ENCODE measurements around the gene CYP21A2.

Gene CYP21A2

GRCh38 chr6:32070814-32071543, 32.8 kb downstream of the CYP21A2 start:
- Histone ChIP-seq H3K23ac (ENCODE audit: low read depth, low read length, poor library complexity) (no peak overlapping the region), H3K9ac (ENCODE audit: low read depth, low read length, poor library complexity) (no peak overlapping the region), H3K9me3 (replicated peaks in 1 of 2; ENCODE audit: control insufficient read depth in 2 of 2, insufficient read depth in 1 of 2, low read depth in 1 of 2, low read length in 2 of 2) (no peaks in the 10 kb centered on the region), H3K4me1 (ENCODE audit: control insufficient read depth in 2 of 2, insufficient read depth in 1 of 2, low read depth in 1 of 2, low read length in 2 of 2) (peaks cover 0 to 13% of the 10 kb centered on the region in 2 donors), H2BK120ac (ENCODE audit: low read depth, low read length) (no peak overlapping the region), H4K8ac (ENCODE audit: low read depth, low read length) (peak overlapping the region; percentile 76), H3K27me3 (ENCODE audit: control insufficient read depth in 3 of 3, insufficient read depth in 3 of 3, low read depth in 1 of 3, low read length in 3 of 3) (peaks cover 0 to 26% (median 0%) of the 10 kb centered on the region in 3 experiments), H3K4ac (ENCODE audit: low read length) (no peak overlapping the region), H3K79me1 (ENCODE audit: low read depth, low read length) (peaks cover 2% of the 10 kb centered on the region), H2AFZ (ENCODE audit: low read length) (peak overlapping the region; percentile 53), H2BK15ac (ENCODE audit: low read length) (no peak overlapping the region), H3K4me3 (ENCODE audit: low read length in 2 of 2) (no peak overlapping the region), H2AK5ac (ENCODE audit: low read depth, low read length) (peak overlapping the region; percentile 5), H3K36me3 (replicated peaks in 1 of 2; ENCODE audit: control insufficient read depth in 2 of 2, insufficient read depth in 2 of 2, low read length in 2 of 2) (peaks cover 0 to 2% of the 10 kb centered on the region in 2 donors), H4K91ac (ENCODE audit: low read depth, low read length, poor library complexity) (no peak overlapping the region), H3K4me2 (ENCODE audit: insufficient read depth, low read length, poor library complexity, severe bottlenecking) (no peak overlapping the region), H3K14ac (ENCODE audit: low read length) (no peak overlapping the region), H2BK5ac (ENCODE audit: low read length) (no peak overlapping the region), H3K18ac (ENCODE audit: low read length) (peak overlapping the region; percentile 48), H3K27ac (replicated peaks; ENCODE audit: low read length) (no peak overlapping the region), H2BK12ac (ENCODE audit: low read length) (no peak overlapping the region)
- no CpG with 5 or more reads among the region's 16 CpGs for WGBS, 2 donors (ENCODE audit: extremely low coverage in 2 of 2, insufficient read length in 2 of 2, insufficient replicate concordance in 1 of 2)
- no peak for DNase-seq (ENCODE audit: low spot score)

DNA sequence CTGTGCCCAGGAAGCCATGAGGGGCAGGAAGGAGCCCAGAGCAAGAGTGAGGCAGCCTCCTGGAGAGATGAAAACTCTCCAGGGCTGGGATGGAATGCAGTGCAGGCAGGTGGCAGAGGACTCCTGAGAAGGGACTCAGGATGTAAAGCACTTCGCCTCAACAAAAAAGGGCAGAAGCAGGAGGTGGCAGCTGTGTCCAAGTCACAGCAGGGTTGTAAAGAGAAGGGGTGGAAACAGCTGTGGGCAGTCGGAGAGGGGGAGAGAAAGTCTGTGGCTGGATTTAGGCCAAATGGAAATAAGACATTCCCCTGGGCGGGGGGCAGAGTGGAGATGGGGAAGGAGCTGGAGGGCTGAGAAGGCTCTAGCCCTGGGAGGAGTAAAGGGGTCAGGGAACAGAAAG, 34.9 kb downstream of the CYP21A2 start:
- H2BK120ac ChIP-seq (ENCODE audit: low read depth, low read length), result peak overlapping the region; percentile 64
- no peak overlapping the region for H3K9ac ChIP-seq (ENCODE audit: low read depth, low read length, poor library complexity)
- no CpG with 5 or more reads among the region's 3 CpGs for WGBS, 2 donors (ENCODE audit: extremely low coverage in 2 of 2, insufficient read length in 2 of 2, insufficient replicate concordance in 1 of 2)

GRCh38 chr6:32073613-32074012, 35.4 kb downstream of the CYP21A2 start:
- WGBS, 2 donors (ENCODE audit: extremely low coverage in 2 of 2, insufficient read length in 2 of 2, insufficient replicate concordance in 1 of 2), result no CpG with 5 or more reads among the region's 10 CpGs
- H3K14ac ChIP-seq (ENCODE audit: low read length), result peak overlapping the region; percentile 58
- H3K27me3 ChIP-seq (ENCODE audit: control insufficient read depth in 3 of 3, insufficient read depth in 3 of 3, low read depth in 1 of 3, low read length in 3 of 3), result peaks cover 0 to 22% (median 0%) of the 10 kb centered on the region in 3 experiments
- DNase-seq (ENCODE audit: low spot score), result no peak
- H3K23ac ChIP-seq (ENCODE audit: low read depth, low read length, poor library complexity), result peak overlapping the region; percentile 10
- no peak overlapping the region for H3K4ac ChIP-seq (ENCODE audit: low read length)
- peaks cover 0 to 16% of the 10 kb centered on the region in 2 donors for H3K4me1 ChIP-seq (ENCODE audit: control insufficient read depth in 2 of 2, insufficient read depth in 1 of 2, low read depth in 1 of 2, low read length in 2 of 2)
- no peak overlapping the region for H2BK5ac ChIP-seq (ENCODE audit: low read length)
- peaks cover 0 to 2% of the 10 kb centered on the region in 2 donors for H3K36me3 ChIP-seq (replicated peaks in 1 of 2; ENCODE audit: control insufficient read depth in 2 of 2, insufficient read depth in 2 of 2, low read length in 2 of 2)
- H2BK120ac ChIP-seq (ENCODE audit: low read depth, low read length), result peak overlapping the region; percentile 64
- H3K18ac ChIP-seq (ENCODE audit: low read length), result no peak overlapping the region
- no peak overlapping the region for H4K8ac ChIP-seq (ENCODE audit: low read depth, low read length)
- H3K9me3 ChIP-seq (replicated peaks in 1 of 2; ENCODE audit: control insufficient read depth in 2 of 2, insufficient read depth in 1 of 2, low read depth in 1 of 2, low read length in 2 of 2), result no peaks in the 10 kb centered on the region
- no peak overlapping the region for H3K4me3 ChIP-seq (ENCODE audit: low read length in 2 of 2)
- no peak overlapping the region for H3K27ac ChIP-seq (replicated peaks; ENCODE audit: low read length)
- peaks cover 2% of the 10 kb centered on the region for H3K79me1 ChIP-seq (ENCODE audit: low read depth, low read length)
- no peak overlapping the region for H2AFZ ChIP-seq (ENCODE audit: low read length)
- H3K9ac ChIP-seq (ENCODE audit: low read depth, low read length, poor library complexity), result peak overlapping the region; percentile 12
- H2BK15ac ChIP-seq (ENCODE audit: low read length), result peak overlapping the region; percentile 75
- H2BK12ac ChIP-seq (ENCODE audit: low read length), result no peak overlapping the region
- no peak overlapping the region for H2AK5ac ChIP-seq (ENCODE audit: low read depth, low read length)
- H3K4me2 ChIP-seq (ENCODE audit: insufficient read depth, low read length, poor library complexity, severe bottlenecking), result no peak overlapping the region
- no peak overlapping the region for H4K91ac ChIP-seq (ENCODE audit: low read depth, low read length, poor library complexity)

More for the DNA sequence above, 34.9 kb downstream of the CYP21A2 start:
- peaks cover 0 to 25% (median 0%) of the 10 kb centered on the region in 3 experiments for H3K27me3 ChIP-seq (ENCODE audit: control insufficient read depth in 3 of 3, insufficient read depth in 3 of 3, low read depth in 1 of 3, low read length in 3 of 3)
- no peaks in the 10 kb centered on the region for H3K9me3 ChIP-seq (replicated peaks in 1 of 2; ENCODE audit: control insufficient read depth in 2 of 2, insufficient read depth in 1 of 2, low read depth in 1 of 2, low read length in 2 of 2)
- no peak overlapping the region for H3K18ac ChIP-seq (ENCODE audit: low read length)
- H3K4me2 ChIP-seq (ENCODE audit: insufficient read depth, low read length, poor library complexity, severe bottlenecking), result no peak overlapping the region
- no peak overlapping the region for H2BK12ac ChIP-seq (ENCODE audit: low read length)
- no peak overlapping the region for H3K4me3 ChIP-seq (ENCODE audit: low read length in 2 of 2)
- H2AK5ac ChIP-seq (ENCODE audit: low read depth, low read length), result no peak overlapping the region
- H3K14ac ChIP-seq (ENCODE audit: low read length), result no peak overlapping the region
- peaks cover 0 to 16% of the 10 kb centered on the region in 2 donors for H3K4me1 ChIP-seq (ENCODE audit: control insufficient read depth in 2 of 2, insufficient read depth in 1 of 2, low read depth in 1 of 2, low read length in 2 of 2)
- no peak overlapping the region for H3K4ac ChIP-seq (ENCODE audit: low read length)
- no peak overlapping the region for H4K8ac ChIP-seq (ENCODE audit: low read depth, low read length)
- no peak overlapping the region for H2AFZ ChIP-seq (ENCODE audit: low read length)
- H4K91ac ChIP-seq (ENCODE audit: low read depth, low read length, poor library complexity), result no peak overlapping the region
- no peak overlapping the region for H3K27ac ChIP-seq (replicated peaks; ENCODE audit: low read length)
- peaks cover 0 to 2% of the 10 kb centered on the region in 2 donors for H3K36me3 ChIP-seq (replicated peaks in 1 of 2; ENCODE audit: control insufficient read depth in 2 of 2, insufficient read depth in 2 of 2, low read length in 2 of 2)
- no peak overlapping the region for H2BK5ac ChIP-seq (ENCODE audit: low read length)
- H3K79me1 ChIP-seq (ENCODE audit: low read depth, low read length), result peaks cover 2% of the 10 kb centered on the region
- H3K23ac ChIP-seq (ENCODE audit: low read depth, low read length, poor library complexity), result no peak overlapping the region
- no peak for DNase-seq (ENCODE audit: low spot score)
- H2BK15ac ChIP-seq (ENCODE audit: low read length), result no peak overlapping the region

GRCh38 chr6:32074996-32075532, 36.8 kb downstream of the CYP21A2 start:
- Histone ChIP-seq H3K79me1 (ENCODE audit: low read depth, low read length) (no peaks in the 10 kb centered on the region), H2AFZ (ENCODE audit: low read length) (no peak overlapping the region), H2BK15ac (ENCODE audit: low read length) (no peak overlapping the region), H3K4me1 (ENCODE audit: control insufficient read depth in 2 of 2, insufficient read depth in 1 of 2, low read depth in 1 of 2, low read length in 2 of 2) (peaks cover 0 to 19% of the 10 kb centered on the region in 2 donors), H3K27me3 (ENCODE audit: control insufficient read depth in 3 of 3, insufficient read depth in 3 of 3, low read depth in 1 of 3, low read length in 3 of 3) (peaks cover 0 to 17% (median 0%) of the 10 kb centered on the region in 3 experiments), H2BK120ac (ENCODE audit: low read depth, low read length) (no peak overlapping the region), H3K18ac (ENCODE audit: low read length) (peak overlapping the region; percentile 5), H3K4ac (ENCODE audit: low read length) (no peak overlapping the region), H3K9me3 (replicated peaks in 1 of 2; ENCODE audit: control insufficient read depth in 2 of 2, insufficient read depth in 1 of 2, low read depth in 1 of 2, low read length in 2 of 2) (no peaks in the 10 kb centered on the region), H2BK5ac (ENCODE audit: low read length) (no peak overlapping the region), H3K4me3 (ENCODE audit: low read length in 2 of 2) (no peak overlapping the region), H3K9ac (ENCODE audit: low read depth, low read length, poor library complexity) (no peak overlapping the region), H4K8ac (ENCODE audit: low read depth, low read length) (no peak overlapping the region), H4K91ac (ENCODE audit: low read depth, low read length, poor library complexity) (no peak overlapping the region), H3K36me3 (replicated peaks in 1 of 2; ENCODE audit: control insufficient read depth in 2 of 2, insufficient read depth in 2 of 2, low read length in 2 of 2) (peaks cover 0 to 2% of the 10 kb centered on the region in 2 donors), H3K23ac (ENCODE audit: low read depth, low read length, poor library complexity) (no peak overlapping the region), H2AK5ac (ENCODE audit: low read depth, low read length) (no peak overlapping the region), H3K4me2 (ENCODE audit: insufficient read depth, low read length, poor library complexity, severe bottlenecking) (no peak overlapping the region), H2BK12ac (ENCODE audit: low read length) (no peak overlapping the region), H3K27ac (replicated peaks; ENCODE audit: low read length) (no peak overlapping the region), H3K14ac (ENCODE audit: low read length) (no peak overlapping the region)
- no peak for DNase-seq (ENCODE audit: low spot score)
- no CpG with 5 or more reads among the region's 8 CpGs for WGBS, 2 donors (ENCODE audit: extremely low coverage in 2 of 2, insufficient read length in 2 of 2, insufficient replicate concordance in 1 of 2)

Measured in neuronal stem cell (in vitro differentiated cells).